GM13977 (cell line): ENCODE data around the gene CFI.

Experiments
- DNase-seq: peaks from one replicate; pipeline ENCODE4 v3.0.0; 2012; ENCODE audit warnings: low spot score
- CTCF ChIP-seq: IDR thresholded peaks from 2 replicates; pipeline ENCODE4 v1.5.1; 2012; ENCODE audit warnings: mild to moderate bottlenecking, control low read depth; ENCODE audit not compliant: insufficient read depth; ENCODE audit errors: extremely low read depth, missing control alignments
- in situ Hi-C: fragments of 300-500 bp; cut with MboI; formaldehyde crosslinking; loops from one replicate; pipeline ENCODE4 v1.12.0; 2022; ENCODE audit warnings: low sequenced_read_pairs, low pct_unique_long_range_greater_than_20kb, mixed read lengths, inconsistent platforms; ENCODE audit not compliant: unreplicated experiment

CFI gene

GRCh38 chr4:109701566-109702410 is 100.0 kb downstream of the CFI start:
- TF ChIP-seq CTCF: no peak
- in situ Hi-C loops: no loop called here
- peak; percentile 29 for DNase-seq

- no peak for DNase-seq
- in situ Hi-C loops: loop anchor here (25.0 kb wide), 1 partner anchor 262 kb away; the partner anchor contains the start of gene SEC24B
- no peak for TF ChIP-seq CTCF
Observed at GRCh38 chr4:109699553-109700225, 102.1 kb downstream of the CFI start.

GRCh38 chr4:109698656-109699055 is 103.1 kb downstream of the CFI start:
- DNase-seq: no peak
- TF ChIP-seq CTCF: no peak
- in situ Hi-C loops: loop anchor here (25.0 kb wide), 1 partner anchor 261 kb away; the partner anchor contains the start of gene SEC24B

- no peak for TF ChIP-seq CTCF
- no peak for DNase-seq
- in situ Hi-C loops: loop anchor here (25.0 kb wide), 1 partner anchor 254 kb away; the partner anchor contains the start of gene SEC24B
Observed at GRCh38 chr4:109691411-109691920, 110.3 kb downstream of the CFI start.
